ENCODE results near the gene ADGRG7. TPM values are rescaled to one million over a fixed set of nuclear protein-coding genes. Genes with fewer than 3 reads are reported as not detected.

The ADGRG7 gene
- total RNA-seq, 1 donor from 2014 or later, result not detected

DNA sequence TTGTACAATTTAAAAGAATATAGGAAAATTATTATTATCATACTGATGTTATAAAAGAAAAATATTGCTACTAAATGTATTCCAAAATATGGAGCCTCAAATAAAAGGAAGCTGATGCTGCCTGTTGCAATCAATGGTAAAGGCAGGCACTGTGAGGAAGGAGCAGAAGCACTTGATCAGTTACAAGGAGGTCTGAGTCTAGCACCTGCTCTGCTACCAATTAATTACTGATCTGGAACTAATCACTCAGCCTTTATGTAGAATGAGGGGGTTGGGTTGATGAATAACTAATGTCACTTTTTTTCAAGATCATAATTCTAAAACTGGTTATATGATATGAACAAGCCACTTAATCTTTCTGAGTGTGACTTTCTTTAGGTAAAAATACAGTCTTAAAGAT lies 5.5 kb downstream of the ADGRG7 start:
- DNase-seq, result no peak
- H3K27me3 Mint-ChIP-seq, result peaks cover 21% of the 10 kb centered on the region
- H3K36me3 Mint-ChIP-seq (ENCODE audit: low read depth), result no peaks in the 10 kb centered on the region
- no peaks in the 10 kb centered on the region for H3K9me3 Mint-ChIP-seq
- no peak for ATAC-seq (ENCODE audit: low read depth)
- H3K4me1 Mint-ChIP-seq, result no peaks in the 10 kb centered on the region
- intact Hi-C loops (cut with micrococcal nuclease), result no loop called here
- H3K4me3 Mint-ChIP-seq, result no peak overlapping the region
- H3K27ac Mint-ChIP-seq, result no peak overlapping the region
- ChIA-PET CTCF (no interaction called here), POLR2A (no interaction called here)
- TF ChIP-seq, protein P1, sequence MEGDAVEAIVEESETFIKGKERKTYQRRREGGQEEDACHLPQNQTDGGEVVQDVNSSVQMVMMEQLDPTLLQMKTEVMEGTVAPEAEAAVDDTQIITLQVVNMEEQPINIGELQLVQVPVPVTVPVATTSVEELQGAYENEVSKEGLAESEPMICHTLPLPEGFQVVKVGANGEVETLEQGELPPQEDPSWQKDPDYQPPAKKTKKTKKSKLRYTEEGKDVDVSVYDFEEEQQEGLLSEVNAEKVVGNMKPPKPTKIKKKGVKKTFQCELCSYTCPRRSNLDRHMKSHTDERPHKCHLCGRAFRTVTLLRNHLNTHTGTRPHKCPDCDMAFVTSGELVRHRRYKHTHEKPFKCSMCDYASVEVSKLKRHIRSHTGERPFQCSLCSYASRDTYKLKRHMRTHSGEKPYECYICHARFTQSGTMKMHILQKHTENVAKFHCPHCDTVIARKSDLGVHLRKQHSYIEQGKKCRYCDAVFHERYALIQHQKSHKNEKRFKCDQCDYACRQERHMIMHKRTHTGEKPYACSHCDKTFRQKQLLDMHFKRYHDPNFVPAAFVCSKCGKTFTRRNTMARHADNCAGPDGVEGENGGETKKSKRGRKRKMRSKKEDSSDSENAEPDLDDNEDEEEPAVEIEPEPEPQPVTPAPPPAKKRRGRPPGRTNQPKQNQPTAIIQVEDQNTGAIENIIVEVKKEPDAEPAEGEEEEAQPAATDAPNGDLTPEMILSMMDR (IDR thresholded peaks at IDR 0.05), result no peak

DNA sequence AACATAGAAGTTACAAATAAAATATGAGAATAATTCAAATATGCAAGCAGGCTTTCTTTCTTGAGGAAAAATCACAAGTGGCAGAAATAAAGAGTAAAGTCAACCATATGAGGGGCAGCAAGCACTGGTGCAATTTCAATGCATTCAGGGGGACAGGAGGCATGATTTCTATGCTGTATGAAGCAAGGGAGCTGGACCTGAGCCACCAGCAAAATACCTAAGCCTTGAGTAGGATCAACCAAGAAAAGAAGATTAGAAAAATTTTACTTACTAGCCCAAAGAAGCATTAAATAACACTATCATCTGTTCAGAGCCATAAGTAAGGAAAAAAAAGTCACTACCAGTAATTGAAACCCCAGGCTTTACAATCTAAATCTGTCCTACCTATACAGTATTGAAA lies 6.3 kb downstream of the ADGRG7 start:
- intact Hi-C loops (cut with micrococcal nuclease), result no loop called here
- TF ChIP-seq, protein P1 (IDR thresholded peaks at IDR 0.05), result no peak
- no peak overlapping the region for H3K27ac Mint-ChIP-seq
- DNase-seq (no peak), ATAC-seq (ENCODE audit: low read depth) (no peak)
- peaks cover 14% of the 10 kb centered on the region for H3K27me3 Mint-ChIP-seq
- no peaks in the 10 kb centered on the region for H3K4me1 Mint-ChIP-seq
- no peak overlapping the region for H3K4me3 Mint-ChIP-seq
- POLR2A ChIA-PET, result interaction anchor here (0.6 kb wide), 1 partner anchor 45 kb away, joined by 5 read pairs; no protein-coding TSS in a partner anchor
- no peaks in the 10 kb centered on the region for H3K36me3 Mint-ChIP-seq (ENCODE audit: low read depth)
- H3K9me3 Mint-ChIP-seq, result no peaks in the 10 kb centered on the region
- CTCF ChIA-PET, result no interaction called here

DNA sequence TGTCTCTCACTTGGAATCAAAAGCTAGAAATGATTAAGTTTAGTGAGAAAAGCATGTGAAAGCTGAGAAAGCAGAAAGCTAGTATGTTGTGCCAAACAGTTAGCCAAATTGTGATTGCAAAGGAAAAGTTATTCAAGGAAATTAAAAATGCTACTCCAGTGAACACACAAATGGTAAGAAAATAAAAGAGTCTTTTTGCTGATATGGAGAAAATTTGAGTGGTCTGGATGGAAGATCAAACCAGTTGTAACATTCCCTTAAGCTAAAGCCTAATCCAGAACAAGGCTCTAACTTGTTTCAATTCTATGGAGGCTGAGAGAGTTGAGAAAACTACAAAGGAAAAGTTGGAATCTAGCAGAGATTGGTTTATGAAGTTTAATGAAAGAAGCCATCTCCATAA lies 11.8 kb downstream of the ADGRG7 start:
- ChIA-PET POLR2A (no interaction called here), CTCF (no interaction called here)
- no peaks in the 10 kb centered on the region for H3K36me3 Mint-ChIP-seq (ENCODE audit: low read depth)
- no peak overlapping the region for H3K4me3 Mint-ChIP-seq
- H3K9me3 Mint-ChIP-seq, result peaks cover 9% of the 10 kb centered on the region
- intact Hi-C loops (cut with micrococcal nuclease), result no loop called here
- H3K27ac Mint-ChIP-seq, result no peak overlapping the region
- H3K4me1 Mint-ChIP-seq, result no peaks in the 10 kb centered on the region
- TF ChIP-seq, protein P1 (IDR thresholded peaks at IDR 0.05), result no peak
- peaks cover 5% of the 10 kb centered on the region for H3K27me3 Mint-ChIP-seq
- no peak for ATAC-seq (ENCODE audit: low read depth)
- no peak for DNase-seq

DNA sequence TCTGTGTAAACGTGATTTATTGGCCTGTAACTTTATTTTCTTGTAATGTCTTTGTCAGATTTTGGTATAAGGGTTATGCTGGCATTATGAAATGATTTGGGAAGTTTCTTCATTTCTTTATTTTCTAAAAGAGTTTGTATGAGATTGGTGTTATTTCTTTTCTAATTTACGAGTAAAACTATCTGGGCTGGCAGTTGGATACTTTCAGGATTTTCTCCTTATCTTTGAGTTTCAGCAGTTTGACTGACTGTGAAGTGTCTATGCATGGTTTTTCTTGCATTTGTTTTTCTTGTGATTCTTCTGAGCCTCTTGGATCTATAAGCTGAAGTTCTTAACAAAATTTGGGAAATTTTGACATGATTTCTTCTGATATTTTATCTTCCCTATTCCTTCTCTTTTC lies 18.1 kb downstream of the ADGRG7 start:
- Mint-ChIP-seq H3K27me3 (peaks cover 17% of the 10 kb centered on the region), H3K9me3 (peaks cover 9% of the 10 kb centered on the region), H3K4me3 (no peak overlapping the region), H3K4me1 (no peaks in the 10 kb centered on the region), H3K27ac (no peak overlapping the region), H3K36me3 (ENCODE audit: low read depth) (no peaks in the 10 kb centered on the region)
- TF ChIP-seq, protein P1 (IDR thresholded peaks at IDR 0.05), result no peak
- DNase-seq, result no peak
- POLR2A ChIA-PET, result no interaction called here
- CTCF ChIA-PET, result no interaction called here
- no peak for ATAC-seq (ENCODE audit: low read depth)
- intact Hi-C loops (cut with micrococcal nuclease), result no loop called here

DNA sequence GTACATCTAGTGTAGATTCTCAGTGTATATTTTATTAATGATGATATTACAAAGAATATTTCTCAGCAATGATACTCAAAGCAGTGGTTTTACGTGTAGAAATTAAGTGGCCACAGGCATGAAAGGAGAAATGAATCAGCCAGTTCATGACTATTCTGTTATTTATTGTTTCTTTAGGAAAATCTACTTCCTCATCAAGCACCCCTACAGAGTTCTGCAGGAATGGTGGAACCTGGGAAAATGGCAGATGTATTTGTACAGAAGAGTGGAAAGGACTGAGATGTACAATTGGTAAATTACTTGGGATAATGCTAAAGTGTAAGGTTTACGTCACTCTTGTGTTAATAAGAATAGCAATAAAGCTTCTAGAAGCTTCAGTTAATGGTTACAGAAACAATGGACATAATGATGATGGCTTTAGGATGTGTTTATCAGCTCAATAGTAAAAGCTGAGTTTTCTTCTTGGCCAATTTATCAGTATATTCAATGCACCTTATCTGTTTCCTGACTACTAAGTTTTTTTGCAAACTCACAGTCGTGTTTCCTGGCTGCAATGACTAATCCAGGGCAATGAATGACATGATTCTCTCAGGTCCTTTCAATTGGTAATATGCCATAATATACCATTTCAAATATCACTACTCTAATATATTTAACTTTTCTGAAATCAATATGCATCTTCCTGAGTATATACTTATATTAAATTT lies 20.2 kb downstream of the ADGRG7 start:
- no peak for ATAC-seq (ENCODE audit: low read depth)
- intact Hi-C loops (cut with micrococcal nuclease), result no loop called here
- TF ChIP-seq, protein P1 (IDR thresholded peaks at IDR 0.05), result no peak
- peaks cover 19% of the 10 kb centered on the region for H3K27me3 Mint-ChIP-seq
- DNase-seq, result no peak
- H3K4me3 Mint-ChIP-seq, result no peak overlapping the region
- ChIA-PET POLR2A (no interaction called here), CTCF (no interaction called here)
- H3K4me1 Mint-ChIP-seq, result no peaks in the 10 kb centered on the region
- no peak overlapping the region for H3K27ac Mint-ChIP-seq
- no peaks in the 10 kb centered on the region for H3K36me3 Mint-ChIP-seq (ENCODE audit: low read depth)
- H3K9me3 Mint-ChIP-seq, result peaks cover 4% of the 10 kb centered on the region

Data from activated B cell treated with CpG ODN at 0.5 μM for 24 hours (primary cell).